ENCODE data around the gene NDN. TPM values are rescaled to one million over a fixed set of nuclear protein-coding genes. Genes with fewer than 3 reads are reported as not detected.
"Not testable (repeated sequence)": the region's sequence is repeated elsewhere in the genome, so short reads cannot be mapped to it uniquely, and the experiment has no call there.

Gene NDN, protein sequence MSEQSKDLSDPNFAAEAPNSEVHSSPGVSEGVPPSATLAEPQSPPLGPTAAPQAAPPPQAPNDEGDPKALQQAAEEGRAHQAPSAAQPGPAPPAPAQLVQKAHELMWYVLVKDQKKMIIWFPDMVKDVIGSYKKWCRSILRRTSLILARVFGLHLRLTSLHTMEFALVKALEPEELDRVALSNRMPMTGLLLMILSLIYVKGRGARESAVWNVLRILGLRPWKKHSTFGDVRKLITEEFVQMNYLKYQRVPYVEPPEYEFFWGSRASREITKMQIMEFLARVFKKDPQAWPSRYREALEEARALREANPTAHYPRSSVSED
- polyA plus RNA-seq (2013, experiment 1 of 2): 44.0 TPM
- polyA plus RNA-seq (2013, experiment 2 of 2): 50.1 TPM

DNA sequence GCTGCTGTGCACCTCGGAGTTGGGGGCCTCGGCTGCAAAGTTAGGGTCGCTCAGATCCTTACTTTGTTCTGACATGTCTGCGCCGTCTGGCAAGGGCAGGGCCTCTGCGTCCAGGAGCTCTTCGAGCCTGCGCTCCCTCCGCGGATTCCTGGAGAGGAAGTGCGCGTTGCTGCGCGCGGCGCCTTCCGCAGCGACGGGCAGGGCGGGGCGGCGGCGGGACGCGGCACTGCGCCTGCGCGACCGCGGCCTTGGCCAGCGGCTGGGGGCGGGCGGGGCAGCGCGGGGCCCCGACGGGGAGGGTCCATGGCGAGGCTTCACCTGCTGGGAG, at the start of gene NDN:
Gene NDN (minus strand): TSS at position 163 of the 328 bp plus-strand sequence. CDS start 88 bp downstream, at position 75.
- H3K27ac ChIP-seq (ENCODE audit: low read depth, low read length): no peak within 1 kb of the TSS
- peak within 1 kb of the TSS; percentile 81 for H3K4me3 ChIP-seq (ENCODE audit: low read length)
- 44% methylated on average over 38 of the region's 38 CpGs for WGBS
- H3K36me3 ChIP-seq (ENCODE audit: insufficient read depth, low read length): no peaks in the 10 kb centered on the region
- peaks cover 43% of the 10 kb centered on the region for H3K9me3 ChIP-seq (ENCODE audit: insufficient read depth, low read depth, low read length)
- H3K27me3 ChIP-seq (ENCODE audit: insufficient read depth, low read length): no peaks in the 10 kb centered on the region
- no peaks in the 10 kb centered on the region; the same call in 1 of the 2 replicates for H3K4me1 ChIP-seq (ENCODE audit: insufficient read depth, low read length)
- H3K9ac ChIP-seq (ENCODE audit: low read depth, low read length): peak within 1 kb of the TSS; percentile 53

DNA sequence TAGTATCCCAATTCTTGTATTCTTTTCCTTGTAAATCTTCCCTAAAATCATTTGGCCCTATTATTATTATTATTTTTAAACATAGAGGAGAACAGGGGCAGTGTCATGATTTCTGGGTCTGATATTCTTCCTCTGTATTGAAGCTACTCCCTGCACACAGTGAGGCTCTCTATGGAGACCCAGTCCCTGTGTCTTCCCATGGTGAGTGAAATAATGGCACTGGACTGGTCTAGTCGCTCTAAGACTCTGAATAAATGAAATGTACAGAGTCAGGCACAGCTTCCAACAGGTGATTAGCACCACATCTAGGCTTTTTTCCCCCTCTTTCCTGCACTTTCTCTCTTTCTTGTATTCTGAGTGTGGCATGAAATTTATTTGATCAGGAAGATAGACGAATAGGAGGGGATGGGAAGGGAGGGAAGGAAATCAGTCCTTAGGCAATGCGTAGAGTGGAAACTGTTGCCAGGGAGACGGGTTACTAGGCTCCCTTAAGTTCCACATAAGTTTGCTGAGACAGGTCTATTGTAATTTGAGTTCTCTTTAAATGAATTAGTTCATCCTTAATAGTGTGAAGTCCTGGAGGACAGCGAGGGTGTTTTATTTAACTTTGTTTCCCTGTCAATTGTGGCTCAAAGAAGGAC, 49.0 kb upstream of the NDN start:
- 73% methylated on average over 5 of the region's 5 CpGs for WGBS
- no peak overlapping the region for H3K27ac ChIP-seq (ENCODE audit: low read depth, low read length)
- no peaks in the 10 kb centered on the region for H3K27me3 ChIP-seq (ENCODE audit: insufficient read depth, low read length)
- no peaks in the 10 kb centered on the region for H3K36me3 ChIP-seq (ENCODE audit: insufficient read depth, low read length)
- H3K9ac ChIP-seq (ENCODE audit: low read depth, low read length): no peak overlapping the region
- H3K4me3 ChIP-seq (ENCODE audit: low read length): no peak overlapping the region
- peaks cover 60% of the 10 kb centered on the region for H3K9me3 ChIP-seq (ENCODE audit: insufficient read depth, low read depth, low read length)
- no peaks in the 10 kb centered on the region for H3K4me1 ChIP-seq (ENCODE audit: insufficient read depth, low read length)

DNA sequence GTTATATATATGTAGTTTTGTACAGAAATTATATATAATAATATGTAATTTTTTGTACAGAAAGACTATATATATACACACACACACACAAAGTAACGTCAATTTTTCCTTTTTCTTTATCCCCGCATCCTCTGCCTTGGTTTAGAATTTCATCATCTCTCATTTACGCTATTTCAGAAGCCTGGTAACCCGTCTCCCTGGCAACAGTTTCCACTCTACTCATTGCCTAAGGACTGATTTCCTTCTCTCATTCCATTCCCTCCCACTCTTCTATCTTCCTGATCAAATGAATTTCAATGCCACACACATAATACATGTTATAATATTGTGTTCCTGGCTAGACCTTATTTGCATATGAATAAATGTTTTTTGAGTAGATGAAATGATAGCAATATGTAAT, 47.8 kb upstream of the NDN start:
- peaks cover 58% of the 10 kb centered on the region for H3K9me3 ChIP-seq (ENCODE audit: insufficient read depth, low read depth, low read length)
- H3K27ac ChIP-seq (ENCODE audit: low read depth, low read length): no peak overlapping the region
- no peak overlapping the region for H3K4me3 ChIP-seq (ENCODE audit: low read length)
- H3K27me3 ChIP-seq (ENCODE audit: insufficient read depth, low read length): no peaks in the 10 kb centered on the region
- no peaks in the 10 kb centered on the region for H3K4me1 ChIP-seq (ENCODE audit: insufficient read depth, low read length)
- WGBS: 84% methylated on average over 4 of the region's 4 CpGs
- no peak overlapping the region for H3K9ac ChIP-seq (ENCODE audit: low read depth, low read length)
- no peaks in the 10 kb centered on the region for H3K36me3 ChIP-seq (ENCODE audit: insufficient read depth, low read length)

DNA sequence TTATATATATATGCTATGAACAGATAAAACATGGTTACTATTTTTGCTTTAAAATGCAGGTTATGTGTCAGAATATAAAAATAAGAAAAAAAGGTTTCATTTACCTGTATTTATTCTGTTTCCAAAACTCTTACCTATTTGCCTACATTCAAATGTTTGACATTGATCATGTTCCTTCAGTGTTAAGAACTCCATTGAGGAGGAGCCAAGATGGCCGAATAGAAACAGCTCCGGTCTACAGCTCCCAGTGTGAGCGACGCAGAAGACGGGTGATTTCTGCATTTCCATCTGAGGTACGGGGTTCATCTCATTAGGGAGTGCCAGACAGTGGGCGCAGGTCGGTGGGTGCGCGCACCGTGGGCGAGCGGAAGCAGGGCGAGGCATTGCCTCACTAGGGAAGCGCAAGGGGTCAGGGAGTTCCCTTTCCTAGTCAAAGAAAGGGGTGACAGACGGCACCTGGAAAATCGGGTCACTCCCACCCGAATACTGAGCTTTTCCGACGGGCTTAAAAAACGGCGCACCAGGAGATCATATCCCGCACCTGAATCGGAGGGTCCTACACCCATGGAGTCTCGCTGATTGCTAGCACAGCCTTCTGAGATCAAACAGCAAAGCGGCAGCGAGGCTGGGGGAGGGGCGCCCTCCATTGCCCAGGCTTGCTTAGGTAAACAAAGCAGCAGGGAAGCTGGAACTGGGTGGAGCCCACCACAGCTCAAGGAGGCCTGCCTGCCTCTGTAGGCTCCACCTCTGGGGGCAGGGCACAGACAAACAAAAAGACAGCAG, 27.0 kb upstream of the NDN start:
- H3K9me3 ChIP-seq (ENCODE audit: insufficient read depth, low read depth, low read length): peaks cover 25% of the 10 kb centered on the region
- not testable (repeated sequence) for H3K36me3 ChIP-seq (ENCODE audit: insufficient read depth, low read length); H3K4me1 ChIP-seq (ENCODE audit: insufficient read depth, low read length); H3K27me3 ChIP-seq (ENCODE audit: insufficient read depth, low read length); H3K27ac ChIP-seq (ENCODE audit: low read depth, low read length)
- H3K4me3 ChIP-seq (ENCODE audit: low read length): peak overlapping the region; percentile 53
- WGBS: 49% methylated on average over 28 of the region's 28 CpGs
- peak overlapping the region; percentile 52; the same call in 1 of the 2 replicates for H3K9ac ChIP-seq (ENCODE audit: low read depth, low read length)

DNA sequence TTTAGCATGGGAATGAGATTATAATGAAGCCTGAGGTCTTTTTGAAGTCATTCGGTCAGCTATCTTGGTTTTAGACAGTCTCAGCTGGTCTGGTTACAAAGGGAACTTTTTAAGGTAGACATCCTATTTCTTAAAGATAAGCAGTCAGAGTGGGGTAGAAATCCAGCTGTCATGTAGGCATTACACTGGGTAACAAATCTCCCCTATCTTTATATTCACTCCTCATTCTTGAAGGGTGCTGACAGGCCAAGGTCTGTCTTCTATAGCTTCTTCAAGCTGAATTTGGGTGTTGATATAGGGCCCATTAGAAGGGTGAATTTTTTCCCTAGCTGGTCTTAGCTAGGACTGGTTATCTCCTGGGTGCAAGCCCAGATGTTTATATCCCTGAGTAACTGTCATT, 21.2 kb upstream of the NDN start:
- Histone ChIP-seq H3K4me3 (ENCODE audit: low read length) (no peak overlapping the region), H3K27me3 (ENCODE audit: insufficient read depth, low read length) (no peaks in the 10 kb centered on the region), H3K9ac (ENCODE audit: low read depth, low read length) (no peak overlapping the region), H3K9me3 (ENCODE audit: insufficient read depth, low read depth, low read length) (peaks cover 53% of the 10 kb centered on the region), H3K4me1 (ENCODE audit: insufficient read depth, low read length) (no peaks in the 10 kb centered on the region), H3K27ac (ENCODE audit: low read depth, low read length) (no peak overlapping the region), H3K36me3 (ENCODE audit: insufficient read depth, low read length) (no peaks in the 10 kb centered on the region)
- 86% methylated on average over 1 of the region's 1 CpG for WGBS

DNA sequence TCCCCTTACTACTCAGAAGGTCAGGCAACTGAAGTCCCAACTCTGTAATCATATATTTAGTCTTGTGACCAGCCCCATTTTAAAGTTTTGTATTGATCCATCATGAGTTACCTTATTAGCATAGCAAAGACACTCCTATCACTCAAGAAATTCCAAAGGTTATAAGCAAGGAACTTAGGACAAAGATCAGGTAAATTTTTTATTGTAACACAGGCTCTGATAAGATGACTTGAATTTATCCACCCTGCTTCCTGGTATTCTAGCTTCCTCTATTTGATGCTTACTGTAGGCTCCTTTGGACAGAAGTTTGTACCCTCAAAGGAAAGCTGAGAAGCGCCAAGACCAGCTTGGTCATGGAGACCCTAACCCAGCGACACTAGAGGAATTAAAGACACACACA, 8.2 kb upstream of the NDN start:
- Histone ChIP-seq H3K36me3 (ENCODE audit: insufficient read depth, low read length) (no peaks in the 10 kb centered on the region), H3K4me3 (ENCODE audit: low read length) (no peak overlapping the region), H3K27ac (ENCODE audit: low read depth, low read length) (no peak overlapping the region), H3K4me1 (ENCODE audit: insufficient read depth, low read length) (no peaks in the 10 kb centered on the region), H3K9me3 (ENCODE audit: insufficient read depth, low read depth, low read length) (peaks cover 31% of the 10 kb centered on the region), H3K9ac (ENCODE audit: low read depth, low read length) (no peak overlapping the region), H3K27me3 (ENCODE audit: insufficient read depth, low read length) (no peaks in the 10 kb centered on the region)
- 40% methylated on average over 1 of the region's 2 CpGs for WGBS

DNA sequence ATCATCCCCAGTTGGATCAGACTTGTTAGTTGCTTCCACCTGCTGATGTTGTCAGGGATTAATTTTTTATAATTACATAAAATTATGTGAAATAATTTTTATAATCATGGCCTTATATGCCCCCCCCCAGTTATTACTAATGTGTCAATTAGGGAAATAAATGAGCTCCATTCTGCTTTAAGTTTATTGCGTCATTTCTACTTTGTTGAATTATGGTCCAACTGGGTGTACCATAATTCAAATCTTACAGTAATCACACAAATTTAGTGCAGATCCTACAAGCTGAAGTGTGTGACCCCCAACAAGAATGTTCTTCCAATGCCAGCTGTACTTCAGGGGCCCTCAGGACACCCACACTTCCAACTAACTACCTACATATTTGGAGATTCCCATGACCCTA, 7.5 kb upstream of the NDN start:
- Histone ChIP-seq H3K27ac (ENCODE audit: low read depth, low read length) (no peak overlapping the region), H3K27me3 (ENCODE audit: insufficient read depth, low read length) (no peaks in the 10 kb centered on the region), H3K4me3 (ENCODE audit: low read length) (no peak overlapping the region), H3K9ac (ENCODE audit: low read depth, low read length) (no peak overlapping the region), H3K36me3 (ENCODE audit: insufficient read depth, low read length) (no peaks in the 10 kb centered on the region), H3K9me3 (ENCODE audit: insufficient read depth, low read depth, low read length) (peaks cover 38% of the 10 kb centered on the region), H3K4me1 (ENCODE audit: insufficient read depth, low read length) (no peaks in the 10 kb centered on the region)
- 100% methylated on average over 1 of the region's 1 CpG for WGBS

DNA sequence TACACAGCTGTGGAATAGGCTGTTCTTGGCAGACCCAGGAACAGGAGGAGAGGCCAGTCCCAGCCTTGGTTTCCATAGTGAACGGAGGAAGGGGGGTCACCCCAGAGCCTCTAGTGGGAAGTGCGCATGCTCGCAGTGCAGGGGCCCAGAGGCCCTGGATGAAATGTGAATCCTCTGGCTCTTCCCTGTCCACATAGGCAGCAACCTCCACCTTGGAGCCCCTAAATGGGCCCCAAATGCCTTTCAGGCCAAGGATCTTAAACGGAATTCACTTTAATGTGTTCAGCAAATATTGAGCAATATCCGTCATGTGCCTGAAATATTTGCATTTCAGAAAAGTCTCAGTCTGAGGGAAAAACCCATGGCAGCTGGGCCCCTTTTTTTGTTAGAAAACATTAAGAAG, 3.3 kb upstream of the NDN start:
- Histone ChIP-seq H3K4me3 (ENCODE audit: low read length) (no peak overlapping the region), H3K9me3 (ENCODE audit: insufficient read depth, low read depth, low read length) (peaks cover 57% of the 10 kb centered on the region), H3K27me3 (ENCODE audit: insufficient read depth, low read length) (no peaks in the 10 kb centered on the region), H3K9ac (ENCODE audit: low read depth, low read length) (no peak overlapping the region), H3K4me1 (ENCODE audit: insufficient read depth, low read length) (no peaks in the 10 kb centered on the region; the same call in 1 of the 2 replicates), H3K36me3 (ENCODE audit: insufficient read depth, low read length) (no peaks in the 10 kb centered on the region), H3K27ac (ENCODE audit: low read depth, low read length) (no peak overlapping the region)
- WGBS: 79% methylated on average over 5 of the region's 5 CpGs

DNA sequence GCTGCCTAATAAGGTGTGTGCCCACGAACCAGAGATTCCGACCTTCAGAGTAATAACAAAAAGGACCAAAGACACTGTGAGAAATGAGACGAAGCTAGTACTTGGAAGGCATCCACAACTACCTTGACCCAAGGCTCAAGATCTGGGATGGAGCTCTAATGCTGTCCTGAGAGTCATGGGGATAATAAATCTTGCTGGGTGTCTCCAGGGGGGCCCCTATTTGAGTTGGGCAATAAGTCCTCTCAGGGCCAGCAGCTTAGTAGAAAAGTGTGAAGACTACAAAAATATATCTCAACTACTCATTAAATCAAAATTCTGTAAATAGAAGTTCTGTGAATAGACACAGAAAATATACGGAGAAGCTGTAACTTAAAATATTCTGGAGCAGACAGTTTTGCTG, 2.9 kb upstream of the NDN start:
- 93% methylated on average over 4 of the region's 4 CpGs for WGBS
- Histone ChIP-seq H3K27me3 (ENCODE audit: insufficient read depth, low read length) (no peaks in the 10 kb centered on the region), H3K9me3 (ENCODE audit: insufficient read depth, low read depth, low read length) (peaks cover 56% of the 10 kb centered on the region), H3K4me3 (ENCODE audit: low read length) (no peak overlapping the region), H3K36me3 (ENCODE audit: insufficient read depth, low read length) (no peaks in the 10 kb centered on the region), H3K9ac (ENCODE audit: low read depth, low read length) (no peak overlapping the region), H3K4me1 (ENCODE audit: insufficient read depth, low read length) (no peaks in the 10 kb centered on the region; the same call in 1 of the 2 replicates), H3K27ac (ENCODE audit: low read depth, low read length) (no peak overlapping the region)

DNA sequence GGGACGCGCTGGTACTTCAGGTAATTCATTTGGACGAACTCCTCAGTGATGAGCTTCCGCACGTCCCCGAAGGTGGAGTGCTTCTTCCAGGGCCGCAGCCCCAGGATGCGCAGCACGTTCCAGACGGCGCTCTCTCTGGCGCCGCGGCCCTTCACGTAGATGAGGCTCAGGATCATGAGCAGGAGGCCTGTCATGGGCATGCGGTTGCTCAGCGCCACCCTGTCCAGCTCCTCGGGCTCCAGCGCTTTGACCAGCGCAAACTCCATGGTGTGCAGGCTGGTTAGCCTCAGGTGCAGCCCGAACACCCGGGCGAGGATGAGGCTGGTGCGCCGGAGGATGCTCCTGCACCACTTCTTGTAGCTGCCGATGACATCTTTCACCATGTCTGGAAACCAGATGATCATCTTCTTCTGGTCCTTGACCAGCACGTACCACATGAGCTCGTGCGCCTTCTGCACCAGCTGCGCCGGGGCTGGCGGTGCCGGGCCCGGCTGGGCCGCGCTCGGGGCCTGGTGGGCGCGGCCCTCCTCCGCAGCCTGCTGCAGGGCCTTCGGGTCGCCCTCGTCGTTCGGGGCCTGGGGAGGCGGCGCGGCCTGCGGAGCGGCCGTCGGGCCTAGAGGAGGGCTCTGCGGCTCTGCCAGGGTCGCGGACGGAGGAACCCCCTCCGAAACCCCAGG, 501 bp downstream of the NDN start:
- 53% methylated on average over 57 of the region's 57 CpGs for WGBS
- peak overlapping the region; percentile 53 for H3K9ac ChIP-seq (ENCODE audit: low read depth, low read length)
- H3K4me3 ChIP-seq (ENCODE audit: low read length): peak overlapping the region; percentile 81
- H3K4me1 ChIP-seq (ENCODE audit: insufficient read depth, low read length): no peaks in the 10 kb centered on the region; the same call in 1 of the 2 replicates
- no peak overlapping the region for H3K27ac ChIP-seq (ENCODE audit: low read depth, low read length)
- peaks cover 42% of the 10 kb centered on the region for H3K9me3 ChIP-seq (ENCODE audit: insufficient read depth, low read depth, low read length)
- no peaks in the 10 kb centered on the region for H3K27me3 ChIP-seq (ENCODE audit: insufficient read depth, low read length)
- H3K36me3 ChIP-seq (ENCODE audit: insufficient read depth, low read length): no peaks in the 10 kb centered on the region

DNA sequence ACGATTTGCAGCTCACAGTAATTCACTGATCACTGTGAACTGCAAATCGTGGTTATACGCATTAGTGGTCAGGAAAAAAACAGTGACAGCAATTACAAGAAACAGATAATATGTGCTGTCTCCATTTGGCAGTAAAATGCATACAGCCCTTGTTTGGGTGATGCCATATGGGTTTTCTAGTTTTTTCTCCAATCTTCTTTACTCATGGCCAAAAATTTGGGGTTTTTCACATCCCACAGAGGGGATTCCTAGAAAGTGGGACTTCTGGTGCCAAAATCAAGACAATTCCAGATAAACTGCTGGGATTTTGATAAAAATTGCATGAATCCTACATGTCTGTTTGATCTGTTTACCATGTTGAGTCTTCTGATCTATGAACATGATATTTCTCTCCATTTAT, 15.6 kb downstream of the NDN start:
- Histone ChIP-seq H3K4me3 (ENCODE audit: low read length) (no peak overlapping the region), H3K27me3 (ENCODE audit: insufficient read depth, low read length) (no peaks in the 10 kb centered on the region), H3K27ac (ENCODE audit: low read depth, low read length) (no peak overlapping the region), H3K9me3 (ENCODE audit: insufficient read depth, low read depth, low read length) (peaks cover 70% of the 10 kb centered on the region), H3K9ac (ENCODE audit: low read depth, low read length) (no peak overlapping the region), H3K36me3 (ENCODE audit: insufficient read depth, low read length) (no peaks in the 10 kb centered on the region), H3K4me1 (ENCODE audit: insufficient read depth, low read length) (no peaks in the 10 kb centered on the region)
- 87% methylated on average over 3 of the region's 3 CpGs for WGBS

All from HUES64 (cell line).